ENCODE measurements around the gene NFATC2.

DNA sequence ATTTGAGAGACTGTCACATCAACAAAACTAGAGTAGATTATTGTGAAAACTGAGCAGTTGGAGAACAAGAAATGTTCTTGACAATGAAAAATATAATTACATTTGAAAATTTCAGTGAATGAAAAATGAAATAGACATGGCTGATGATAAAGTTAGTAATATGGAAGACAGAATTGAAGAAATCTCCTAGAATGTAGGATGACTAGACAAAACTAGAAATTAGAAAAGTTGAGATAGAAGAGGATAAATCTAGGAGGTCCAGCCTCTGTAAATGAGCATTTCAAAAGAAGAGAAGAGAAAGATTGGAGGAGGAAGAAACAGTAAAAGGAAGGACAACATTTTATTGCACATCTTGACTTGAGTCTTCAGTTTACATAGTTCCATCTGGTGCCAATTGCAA lies 178.7 kb downstream of the NFATC2 start:
- TF ChIP-seq EGR1 (IDR thresholded peaks at IDR 0.05) (no peak), YY1 (IDR thresholded peaks at IDR 0.05; ENCODE audit: low read depth) (no peak), EP300 (IDR thresholded peaks at IDR 0.05; ENCODE audit: borderline replicate concordance) (no peak), REST (IDR thresholded peaks at IDR 0.05; ENCODE audit: low read depth) (no peak), MAX (IDR thresholded peaks at IDR 0.05) (no peak), TAF1 (IDR thresholded peaks at IDR 0.05; ENCODE audit: low read depth) (no peak), TCF12 (IDR thresholded peaks at IDR 0.05; ENCODE audit: low read depth) (no peak), ZBTB7A (IDR thresholded peaks at IDR 0.05; ENCODE audit: low read depth) (no peak), RAD21 (IDR thresholded peaks at IDR 0.05; ENCODE audit: low read depth) (no peak), CREB1 (IDR thresholded peaks at IDR 0.05; ENCODE audit: low read depth) (no peak), TEAD4 (IDR thresholded peaks at IDR 0.05) (no peak), FOXM1 (IDR thresholded peaks at IDR 0.05; ENCODE audit: borderline replicate concordance, low read depth) (no peak)
